ENCODE data around the gene DOP1A.

DNA sequence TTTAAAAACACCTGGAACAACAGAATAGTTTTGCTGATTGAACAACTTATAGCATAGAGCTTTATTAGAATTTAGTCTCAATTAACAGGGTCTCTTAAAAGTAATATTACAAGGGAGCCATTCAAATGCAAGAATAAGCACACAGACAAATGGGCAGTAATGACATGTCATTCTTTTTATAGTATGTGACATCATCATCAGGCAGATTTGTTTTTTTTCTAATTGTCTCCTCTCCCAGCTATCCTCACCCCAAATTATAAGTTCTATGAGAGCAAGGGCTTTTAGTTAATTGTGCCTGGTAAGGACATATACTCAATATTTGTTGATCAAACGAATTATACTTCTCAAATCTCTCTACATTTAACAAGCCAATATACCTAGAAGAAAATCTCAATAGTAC, 114.6 kb downstream of the DOP1A start:
- TF ChIP-seq CTCF (IDR thresholded peaks at IDR 0.05) (no peak), EZH2 (IDR thresholded peaks at IDR 0.05; ENCODE audit: borderline replicate concordance, insufficient read depth, low read depth, low read length, poor library complexity, severe bottlenecking) (no peak)

Data from B cell (primary cell).